GM13977 (cell line): ENCODE results near the gene EVC.

Experiments used
- DNase-seq: peaks from one replicate; pipeline ENCODE4 v3.0.0; 2012; ENCODE audit warnings: low spot score
- in situ Hi-C: fragments of 300-500 bp; cut with MboI; formaldehyde crosslinking; loops from one replicate; pipeline ENCODE4 v1.12.0; 2022; ENCODE audit warnings: low sequenced_read_pairs, low pct_unique_long_range_greater_than_20kb, mixed read lengths, inconsistent platforms; ENCODE audit not compliant: unreplicated experiment
- TF ChIP-seq, protein P1 (sequence below): IDR thresholded peaks from 2 replicates; pipeline ENCODE4 v1.5.1; 2012; ENCODE audit warnings: mild to moderate bottlenecking, control low read depth; ENCODE audit not compliant: insufficient read depth; ENCODE audit errors: extremely low read depth, missing control alignments

The EVC gene

GRCh38 chr4:5858020-5858769, 147.2 kb downstream of the EVC start:
- in situ Hi-C loops = no loop called here
- TF ChIP-seq, protein P1, sequence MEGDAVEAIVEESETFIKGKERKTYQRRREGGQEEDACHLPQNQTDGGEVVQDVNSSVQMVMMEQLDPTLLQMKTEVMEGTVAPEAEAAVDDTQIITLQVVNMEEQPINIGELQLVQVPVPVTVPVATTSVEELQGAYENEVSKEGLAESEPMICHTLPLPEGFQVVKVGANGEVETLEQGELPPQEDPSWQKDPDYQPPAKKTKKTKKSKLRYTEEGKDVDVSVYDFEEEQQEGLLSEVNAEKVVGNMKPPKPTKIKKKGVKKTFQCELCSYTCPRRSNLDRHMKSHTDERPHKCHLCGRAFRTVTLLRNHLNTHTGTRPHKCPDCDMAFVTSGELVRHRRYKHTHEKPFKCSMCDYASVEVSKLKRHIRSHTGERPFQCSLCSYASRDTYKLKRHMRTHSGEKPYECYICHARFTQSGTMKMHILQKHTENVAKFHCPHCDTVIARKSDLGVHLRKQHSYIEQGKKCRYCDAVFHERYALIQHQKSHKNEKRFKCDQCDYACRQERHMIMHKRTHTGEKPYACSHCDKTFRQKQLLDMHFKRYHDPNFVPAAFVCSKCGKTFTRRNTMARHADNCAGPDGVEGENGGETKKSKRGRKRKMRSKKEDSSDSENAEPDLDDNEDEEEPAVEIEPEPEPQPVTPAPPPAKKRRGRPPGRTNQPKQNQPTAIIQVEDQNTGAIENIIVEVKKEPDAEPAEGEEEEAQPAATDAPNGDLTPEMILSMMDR = no peak
- no peak for DNase-seq

GRCh38 chr4:5863461-5864113, 152.6 kb downstream of the EVC start:
- TF ChIP-seq, protein P1 = no peak
- in situ Hi-C loops = no loop called here
- no peak for DNase-seq
